T-helper 1 cell treated with Interleukin-12 subunit alpha and Interleukin-12 subunit beta and Interleukin-4 antibody, amounts not matched to agents 30 μg/mL and 1 μg/mL, for 36 hours (primary cell): ENCODE data around the gene SYT11.
A peak's percentile ranks its signal among the peaks of the same experiment; 100 is the strongest.
"Not testable (repeated sequence)": the region's sequence is repeated elsewhere in the genome, so short reads cannot be mapped to it uniquely, and the experiment has no call there.

Experiments
- H3K27ac Mint-ChIP-seq: one replicate; pipeline ENCODE4 v1.8.0; 2021; ENCODE audit warnings: mild to moderate bottlenecking, mixed read lengths
- H3K27me3 Mint-ChIP-seq: one replicate; pipeline ENCODE4 v1.8.0; 2021; ENCODE audit warnings: low read depth, mixed read lengths
- H3K36me3 Mint-ChIP-seq: one replicate; pipeline ENCODE4 v1.8.0; 2021; ENCODE audit warnings: low read depth, mixed read lengths
- H3K4me1 Mint-ChIP-seq: one replicate; pipeline ENCODE4 v1.8.0; 2021; ENCODE audit warnings: low read depth, mixed read lengths
- H3K4me3 Mint-ChIP-seq: one replicate; pipeline ENCODE4 v1.8.0; 2021; ENCODE audit warnings: mild to moderate bottlenecking, moderate library complexity, mixed read lengths
- H3K9me3 Mint-ChIP-seq: one replicate; pipeline ENCODE4 v1.8.0; 2021; ENCODE audit warnings: mixed read lengths

SYT11 gene

DNA sequence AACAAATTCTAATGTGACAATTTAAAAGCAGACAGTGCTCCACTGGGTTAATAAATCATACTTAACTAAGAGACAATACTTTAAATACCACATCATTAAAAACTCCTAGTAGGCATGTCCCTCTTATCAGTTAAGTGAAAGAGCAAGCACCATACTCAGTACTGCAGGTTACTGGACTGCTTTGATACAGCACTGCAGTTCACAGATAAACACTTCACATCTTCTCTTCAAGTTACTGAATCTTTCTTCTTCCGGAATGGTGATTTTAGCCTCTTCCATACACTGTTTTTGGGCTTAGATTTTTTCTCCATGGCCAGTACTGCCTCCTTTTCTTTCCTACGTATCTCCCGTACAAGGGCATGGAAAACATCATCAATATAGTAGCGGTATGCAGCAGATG, 40.8 kb downstream of the SYT11 start:
- Mint-ChIP-seq H3K4me1 (peaks cover 7% of the 10 kb centered on the region), H3K27me3 (no peaks in the 10 kb centered on the region), H3K9me3 (no peaks in the 10 kb centered on the region), H3K27ac (no peak overlapping the region), H3K36me3 (peaks cover 43% of the 10 kb centered on the region), H3K4me3 (no peak overlapping the region)

DNA sequence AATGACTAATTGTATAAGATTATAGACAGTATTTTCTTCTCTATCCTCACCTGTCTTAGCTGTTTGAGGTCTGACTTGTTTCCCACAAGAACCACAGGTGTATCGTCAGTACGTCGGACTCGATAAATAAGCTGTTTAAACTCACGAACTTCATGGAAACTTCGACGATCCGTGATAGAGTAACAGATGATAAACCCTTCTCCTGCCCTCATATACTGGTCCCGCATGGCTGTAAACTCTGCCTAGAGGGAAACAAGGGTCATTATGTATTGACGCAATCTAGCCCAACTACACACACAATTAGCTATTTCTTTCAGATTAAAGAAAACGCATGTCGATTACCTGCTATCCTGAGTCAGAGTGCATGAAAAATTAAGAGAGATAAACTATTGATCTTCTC, 44.9 kb downstream of the SYT11 start:
- H3K27me3 Mint-ChIP-seq: no peaks in the 10 kb centered on the region
- no peaks in the 10 kb centered on the region for H3K9me3 Mint-ChIP-seq
- peaks cover 31% of the 10 kb centered on the region for H3K36me3 Mint-ChIP-seq
- peaks cover 4% of the 10 kb centered on the region for H3K4me1 Mint-ChIP-seq
- no peak overlapping the region for H3K27ac Mint-ChIP-seq
- no peak overlapping the region for H3K4me3 Mint-ChIP-seq

DNA sequence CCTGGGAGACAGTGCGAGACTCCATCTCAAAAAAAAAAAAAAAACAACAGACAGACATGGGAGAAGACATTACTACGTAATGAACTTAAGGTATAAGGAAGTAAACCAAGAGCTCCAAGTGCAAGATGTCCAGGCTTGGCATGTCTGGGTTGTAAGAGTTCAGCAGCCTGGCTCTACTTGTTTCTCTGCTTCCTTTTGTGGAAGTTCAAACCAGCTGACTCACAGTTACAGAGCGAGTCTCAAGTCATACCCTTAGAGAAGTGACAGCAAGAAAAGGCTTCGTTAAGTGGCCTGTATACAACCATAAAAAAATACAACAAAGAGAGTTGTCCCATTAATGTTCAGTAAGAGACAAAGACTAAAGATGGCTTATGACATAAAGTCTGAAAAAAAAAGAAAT, 50.5 kb downstream of the SYT11 start:
- H3K9me3 Mint-ChIP-seq: no peaks in the 10 kb centered on the region
- no peaks in the 10 kb centered on the region for H3K27me3 Mint-ChIP-seq
- peak overlapping the region; percentile 43 for H3K27ac Mint-ChIP-seq
- peak overlapping the region; percentile 99 for H3K4me3 Mint-ChIP-seq
- peaks cover 25% of the 10 kb centered on the region for H3K36me3 Mint-ChIP-seq
- H3K4me1 Mint-ChIP-seq: peaks cover 25% of the 10 kb centered on the region

DNA sequence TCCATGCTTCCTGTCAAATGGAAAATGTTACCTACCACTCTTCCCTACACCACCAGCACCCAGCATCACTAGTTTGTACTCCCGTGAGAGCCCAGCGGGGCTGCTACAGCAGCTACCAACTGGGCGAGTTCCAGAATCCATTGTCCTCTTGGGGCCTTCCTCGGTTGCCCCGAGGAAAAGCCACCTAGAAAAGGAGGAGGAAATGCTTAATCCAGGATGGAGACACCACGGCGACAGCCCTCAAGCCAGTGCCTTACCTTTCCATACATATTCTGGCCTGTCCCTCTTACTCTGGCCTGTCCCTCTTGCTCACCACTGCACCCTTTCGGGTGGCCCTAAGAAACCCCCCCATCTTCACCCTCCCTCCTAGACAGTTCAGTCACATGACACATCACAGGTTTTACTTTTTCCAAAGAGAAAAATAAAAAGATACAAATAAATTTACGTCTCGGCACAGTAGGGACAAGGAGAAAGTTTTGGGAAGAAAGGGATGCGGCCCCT, 51.3 kb downstream of the SYT11 start:
- Mint-ChIP-seq H3K4me1 (peaks cover 25% of the 10 kb centered on the region), H3K36me3 (peaks cover 25% of the 10 kb centered on the region), H3K9me3 (no peaks in the 10 kb centered on the region), H3K27me3 (no peaks in the 10 kb centered on the region), H3K27ac (peak overlapping the region; percentile 98), H3K4me3 (peak overlapping the region; percentile 99)

DNA sequence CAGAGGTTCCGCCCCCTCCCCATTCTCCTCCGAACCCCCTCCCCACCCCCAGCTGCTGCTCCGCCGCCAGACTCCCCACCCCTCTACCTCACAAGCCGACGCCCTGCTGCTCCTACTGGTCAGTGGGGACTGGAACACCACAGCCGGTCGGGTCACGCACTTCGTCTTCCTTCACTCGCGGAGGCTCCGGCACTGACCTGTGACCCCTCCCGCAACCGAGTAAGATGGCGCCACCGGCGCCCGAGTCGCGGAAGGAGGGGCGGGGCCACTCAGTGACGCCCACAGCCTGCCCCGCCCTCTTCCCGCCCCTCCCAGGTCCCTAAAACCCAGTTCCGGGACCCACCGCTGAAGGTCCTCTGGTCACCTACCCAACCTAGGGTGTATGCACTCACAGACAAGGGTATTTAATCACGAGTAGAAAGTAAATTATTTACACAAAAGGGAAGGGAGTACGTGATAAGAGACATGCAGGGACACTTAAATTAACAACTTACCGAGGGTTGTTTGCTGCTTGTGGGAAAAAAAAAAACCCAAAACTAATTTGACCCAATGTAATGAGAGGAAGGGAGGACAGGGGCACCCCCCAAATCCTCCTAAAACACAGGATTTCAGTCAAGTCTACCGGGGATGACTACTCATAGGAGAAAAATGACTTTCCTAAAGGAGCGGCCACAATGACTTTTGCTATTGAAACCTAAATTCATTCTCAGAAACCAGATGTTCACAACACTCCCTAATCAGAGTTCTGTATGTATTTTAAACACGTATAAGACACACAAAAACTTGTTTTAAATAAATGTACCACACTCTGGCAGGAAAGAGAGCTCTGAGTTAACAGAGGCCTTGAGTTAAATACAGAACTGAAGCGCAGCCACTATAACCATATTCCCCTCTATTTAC, 52.0 kb downstream of the SYT11 start, which contains the start of gene RIT1:
RIT1 (minus strand) TSS at position 194 of the 900 bp plus-strand sequence. CDS start 588 bp downstream, outside the sequence.
- Mint-ChIP-seq H3K4me3 (peak within 1 kb of the TSS; percentile 99), H3K27me3 (no peaks in the 10 kb centered on the region), H3K4me1 (peaks cover 25% of the 10 kb centered on the region), H3K27ac (peak within 1 kb of the TSS; percentile 98), H3K9me3 (no peaks in the 10 kb centered on the region), H3K36me3 (peaks cover 24% of the 10 kb centered on the region)

DNA sequence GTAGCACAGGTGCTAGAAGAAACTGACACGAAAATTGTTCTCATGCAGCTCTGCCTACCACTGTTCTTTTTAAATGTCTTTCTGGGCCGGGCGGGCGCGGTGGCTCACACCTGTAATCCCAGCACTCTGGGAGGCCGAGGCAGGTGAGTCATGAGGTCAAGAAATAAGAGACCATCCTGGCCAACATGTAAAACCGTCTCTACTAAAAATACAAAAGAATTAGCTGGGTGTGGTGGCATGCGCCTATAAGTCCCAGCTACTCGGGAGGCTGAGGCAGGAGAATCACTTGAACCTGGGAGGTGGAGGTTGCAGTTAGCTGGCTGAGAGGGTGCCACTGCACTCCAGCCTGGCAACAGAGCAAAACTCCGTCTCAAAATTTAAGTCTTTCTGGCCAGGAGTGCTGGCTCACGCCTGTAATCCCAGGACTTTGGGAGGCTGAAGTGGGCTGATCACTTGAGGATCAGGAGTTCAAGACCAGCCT, 52.7 kb downstream of the SYT11 start:
- H3K36me3 Mint-ChIP-seq: peaks cover 31% of the 10 kb centered on the region
- peak overlapping the region; percentile 99 for H3K4me3 Mint-ChIP-seq
- peak overlapping the region; percentile 98 for H3K27ac Mint-ChIP-seq
- H3K9me3 Mint-ChIP-seq: no peaks in the 10 kb centered on the region
- peaks cover 32% of the 10 kb centered on the region for H3K4me1 Mint-ChIP-seq
- no peaks in the 10 kb centered on the region for H3K27me3 Mint-ChIP-seq

DNA sequence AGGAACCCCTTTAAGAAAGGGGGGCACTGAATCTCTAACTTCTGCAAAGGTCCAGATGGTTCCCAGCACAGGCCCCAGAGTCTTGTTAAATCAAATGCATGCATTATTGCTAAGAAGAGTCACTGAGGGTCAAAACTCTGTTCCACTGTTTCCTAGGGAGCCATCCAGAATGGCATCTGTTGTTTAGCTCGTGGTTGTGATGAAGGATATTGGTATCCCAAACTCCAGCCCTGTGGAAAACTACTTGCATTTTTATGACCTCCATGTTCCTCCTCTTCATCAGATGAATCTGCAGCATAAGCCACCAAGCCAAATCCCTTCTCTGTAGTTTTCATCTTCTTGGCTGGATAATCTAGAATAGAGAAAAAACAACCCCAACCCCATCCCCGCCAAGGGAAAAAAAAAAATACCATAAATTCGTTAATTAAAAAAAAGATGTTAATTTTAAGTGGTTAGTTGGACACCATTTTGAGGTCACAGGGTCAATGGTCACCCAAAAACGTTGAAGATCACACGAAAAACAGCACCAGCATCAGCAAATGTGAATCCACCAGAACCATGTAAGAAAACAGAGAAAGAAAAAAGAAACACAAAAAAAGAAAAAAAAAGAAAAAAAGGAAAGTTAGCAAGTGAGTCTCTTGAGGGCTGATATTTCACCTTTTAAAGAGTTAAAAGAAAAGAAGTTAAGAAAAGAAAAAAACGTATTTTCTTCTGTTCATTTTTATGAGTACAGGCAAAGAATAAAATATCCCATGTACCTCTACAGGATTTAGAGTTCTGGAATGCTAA, 54.8 kb downstream of the SYT11 start:
- Mint-ChIP-seq H3K36me3 (peaks cover 44% of the 10 kb centered on the region), H3K9me3 (no peaks in the 10 kb centered on the region), H3K27ac (no peak overlapping the region), H3K4me3 (no peak overlapping the region), H3K4me1 (peaks cover 34% of the 10 kb centered on the region), H3K27me3 (no peaks in the 10 kb centered on the region)

DNA sequence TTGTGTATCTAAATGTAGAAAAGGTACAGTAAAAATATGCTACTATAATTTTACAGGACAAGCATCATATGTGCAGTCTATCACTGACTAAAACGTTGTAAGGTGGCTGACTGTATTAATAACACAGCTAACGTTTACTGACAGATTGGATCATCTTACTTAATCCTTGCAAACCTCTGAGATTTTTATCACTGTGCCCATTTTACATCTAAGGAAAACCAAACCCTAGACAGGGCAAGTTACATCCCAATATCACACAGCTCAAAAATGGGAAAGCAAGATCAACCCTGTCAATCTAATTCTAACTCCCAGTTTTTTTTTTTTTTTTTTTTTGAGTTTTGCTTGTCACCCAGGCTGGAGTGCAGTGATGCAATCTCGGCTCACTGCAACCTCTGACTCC, 59.3 kb downstream of the SYT11 start:
- H3K27me3 Mint-ChIP-seq: no peaks in the 10 kb centered on the region
- peaks cover 16% of the 10 kb centered on the region for H3K4me1 Mint-ChIP-seq
- H3K9me3 Mint-ChIP-seq: no peaks in the 10 kb centered on the region
- no peak overlapping the region for H3K4me3 Mint-ChIP-seq
- no peak overlapping the region for H3K27ac Mint-ChIP-seq
- H3K36me3 Mint-ChIP-seq: peaks cover 59% of the 10 kb centered on the region

DNA sequence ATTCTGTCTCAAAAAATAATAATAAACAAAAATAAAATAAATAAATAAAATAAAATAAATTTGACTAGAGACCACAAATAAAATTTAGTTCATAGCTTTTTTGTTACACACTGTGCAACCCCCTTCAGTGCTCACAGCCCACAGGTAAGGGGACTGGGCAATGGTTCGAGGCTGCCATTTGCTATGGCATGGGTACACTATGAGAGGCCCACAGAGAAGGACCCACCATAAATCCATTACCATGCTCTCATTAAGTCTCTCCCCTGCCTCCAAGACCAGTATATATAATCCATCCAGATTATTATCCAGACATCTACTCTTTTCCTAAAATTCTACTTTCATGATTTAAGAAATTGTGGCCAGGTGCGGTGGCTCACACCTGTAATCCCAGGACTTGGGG, 60.4 kb downstream of the SYT11 start:
- H3K36me3 Mint-ChIP-seq: peaks cover 53% of the 10 kb centered on the region
- H3K27ac Mint-ChIP-seq: no peak overlapping the region
- H3K9me3 Mint-ChIP-seq: no peaks in the 10 kb centered on the region
- H3K4me1 Mint-ChIP-seq: peaks cover 16% of the 10 kb centered on the region
- H3K4me3 Mint-ChIP-seq: no peak overlapping the region
- H3K27me3 Mint-ChIP-seq: no peaks in the 10 kb centered on the region

DNA sequence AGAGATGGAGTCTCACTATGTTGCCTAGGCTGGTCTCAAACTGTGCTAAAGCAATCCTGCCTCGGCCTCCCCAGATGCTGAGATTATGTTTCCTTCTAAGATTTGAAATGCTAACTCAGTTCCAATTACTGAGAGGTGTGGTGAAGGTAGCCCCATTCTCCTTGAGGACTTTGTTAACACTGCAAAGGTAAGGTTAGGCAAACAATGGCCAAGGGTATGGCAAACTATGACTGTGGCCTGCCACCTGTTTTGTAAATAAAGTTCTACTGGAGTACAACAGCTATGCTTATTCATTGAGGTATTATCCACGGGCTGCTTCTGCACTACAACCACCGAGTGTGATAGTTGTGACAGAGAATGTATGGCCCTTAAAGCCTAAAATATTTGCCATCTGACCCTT, 61.4 kb downstream of the SYT11 start:
- Mint-ChIP-seq H3K27me3 (no peaks in the 10 kb centered on the region), H3K36me3 (peaks cover 55% of the 10 kb centered on the region), H3K4me3 (no peak overlapping the region), H3K4me1 (peaks cover 16% of the 10 kb centered on the region), H3K9me3 (no peaks in the 10 kb centered on the region), H3K27ac (no peak overlapping the region)

DNA sequence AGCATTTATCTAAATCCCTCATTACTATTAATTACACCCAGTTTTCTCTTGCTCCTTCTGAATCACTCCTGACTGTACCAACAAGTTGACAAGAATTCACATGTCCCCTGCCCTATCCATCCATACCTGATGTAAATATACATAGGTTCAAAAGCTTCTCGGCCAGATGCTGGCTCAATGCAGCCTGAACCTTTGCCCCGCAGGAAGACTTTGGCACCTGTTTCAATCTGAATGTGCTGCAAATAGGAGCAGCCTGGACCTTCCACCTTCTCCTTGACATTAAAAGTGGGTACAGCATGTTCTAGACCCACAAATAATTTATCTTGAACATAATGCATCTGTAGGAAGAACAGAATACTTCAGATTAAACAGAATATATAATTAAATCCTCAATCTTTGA, 66.1 kb downstream of the SYT11 start:
- H3K9me3 Mint-ChIP-seq: no peaks in the 10 kb centered on the region
- no peak overlapping the region for H3K27ac Mint-ChIP-seq
- peaks cover 55% of the 10 kb centered on the region for H3K36me3 Mint-ChIP-seq
- no peak overlapping the region for H3K4me3 Mint-ChIP-seq
- peaks cover 21% of the 10 kb centered on the region for H3K4me1 Mint-ChIP-seq
- no peaks in the 10 kb centered on the region for H3K27me3 Mint-ChIP-seq

DNA sequence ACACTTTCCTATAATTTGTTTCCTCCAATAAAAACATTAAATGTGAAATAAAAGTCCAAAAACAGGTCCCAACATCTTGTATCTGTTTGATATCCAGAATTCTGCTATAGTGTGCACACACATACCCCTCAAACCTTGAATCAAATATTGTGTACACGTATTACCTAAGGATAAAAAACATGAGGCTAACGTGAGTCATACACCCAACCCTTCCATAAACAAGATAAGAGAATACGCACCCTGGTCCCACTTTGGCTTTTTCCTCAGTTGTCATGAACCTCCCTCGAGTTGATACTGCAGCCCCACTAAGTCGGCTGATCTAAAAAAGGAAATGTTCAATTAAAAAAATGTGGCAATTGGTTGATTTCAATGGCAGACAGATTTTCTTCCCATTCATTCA, 69.7 kb downstream of the SYT11 start:
- peaks cover 46% of the 10 kb centered on the region for H3K36me3 Mint-ChIP-seq
- no peaks in the 10 kb centered on the region for H3K27me3 Mint-ChIP-seq
- no peak overlapping the region for H3K27ac Mint-ChIP-seq
- H3K4me3 Mint-ChIP-seq: no peak overlapping the region
- H3K9me3 Mint-ChIP-seq: no peaks in the 10 kb centered on the region
- peaks cover 31% of the 10 kb centered on the region for H3K4me1 Mint-ChIP-seq

DNA sequence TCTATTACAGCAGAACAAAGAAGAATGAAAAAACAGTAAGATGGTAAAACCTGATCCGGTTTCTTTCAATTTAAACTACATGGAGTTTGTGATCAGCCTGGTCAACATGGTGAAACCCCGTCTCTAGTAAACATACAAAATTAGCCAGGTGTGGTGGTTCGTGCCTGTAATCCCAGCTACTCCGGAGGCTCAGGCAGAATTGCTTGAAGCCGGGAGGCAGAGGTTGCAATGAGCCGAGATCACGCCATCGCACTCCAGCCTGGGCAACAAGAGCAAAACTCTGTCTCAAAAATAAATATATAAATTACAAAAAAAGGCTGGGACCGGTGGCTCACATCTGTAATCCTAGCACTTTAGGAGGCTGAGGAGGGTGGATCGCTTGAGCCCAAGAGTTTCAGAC, 71.4 kb downstream of the SYT11 start:
- peak overlapping the region; percentile 31 for H3K27ac Mint-ChIP-seq
- H3K9me3 Mint-ChIP-seq, H3K27me3 Mint-ChIP-seq: not testable (repeated sequence)
- peaks cover 42% of the 10 kb centered on the region for H3K36me3 Mint-ChIP-seq
- peak overlapping the region; percentile 77 for H3K4me3 Mint-ChIP-seq
- H3K4me1 Mint-ChIP-seq: peaks cover 31% of the 10 kb centered on the region

DNA sequence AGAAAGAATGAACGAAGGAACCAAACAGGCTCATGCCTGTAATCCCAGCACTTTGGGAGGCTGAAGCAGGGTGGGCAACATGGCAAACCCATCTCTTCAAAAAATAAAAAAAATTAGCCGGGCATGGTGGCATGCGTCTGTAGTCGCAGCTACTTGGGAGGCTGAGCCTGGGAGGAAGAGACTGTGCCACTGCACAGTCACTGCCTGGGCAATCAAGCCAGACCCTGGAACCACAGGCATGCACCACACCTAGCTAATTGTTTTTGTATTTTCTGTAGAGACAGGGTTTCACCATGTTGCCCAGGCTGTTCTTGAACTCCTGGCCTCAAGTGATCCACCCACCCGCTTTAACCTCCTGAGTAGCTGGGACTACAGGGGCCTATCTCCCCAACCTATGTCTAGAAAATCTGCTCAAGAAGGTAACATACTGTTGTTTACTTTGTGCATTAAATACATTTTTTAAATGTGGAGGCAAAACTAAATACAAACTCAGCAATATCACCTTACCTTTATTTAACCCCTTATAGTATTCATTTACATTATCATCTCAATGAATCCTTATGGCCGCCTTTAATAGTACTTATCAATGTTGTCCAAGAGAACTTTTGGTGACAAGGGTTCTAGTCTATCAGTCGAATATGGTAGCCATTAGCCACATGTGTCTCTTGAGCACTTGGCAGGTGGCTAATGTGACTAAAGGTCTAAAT, 72.1 kb downstream of the SYT11 start:
- Mint-ChIP-seq H3K27ac (no peak overlapping the region), H3K36me3 (peaks cover 36% of the 10 kb centered on the region), H3K4me1 (peaks cover 33% of the 10 kb centered on the region), H3K4me3 (peak overlapping the region; percentile 77), H3K9me3 (no peaks in the 10 kb centered on the region), H3K27me3 (no peaks in the 10 kb centered on the region)
